ENCODE measurements around the gene USP16.
"Not testable (repeated sequence)": the region's sequence is repeated elsewhere in the genome, so short reads cannot be mapped to it uniquely, and the experiment has no call there.

The USP16 gene

GRCh38 chr21:28986677-28987076 lies 37.8 kb upstream of the USP16 start:
- H3K4me1 ChIP-seq (ENCODE audit: low read length) = peaks cover 5% of the 10 kb centered on the region
- no peak overlapping the region for H3K27ac ChIP-seq (ENCODE audit: low read length)
- peaks cover 38% of the 10 kb centered on the region for H3K79me2 ChIP-seq (ENCODE audit: low read length)
- H3K9ac ChIP-seq (ENCODE audit: low read length) = no peak overlapping the region
- H2AFZ ChIP-seq (ENCODE audit: low read depth, low read length) = no peak overlapping the region
- H3K4me2 ChIP-seq (ENCODE audit: low read length) = no peak overlapping the region
- TF ChIP-seq CTCF (IDR thresholded peaks at IDR 0.05; ENCODE audit: low read depth, low read length) (no peak), EZH2phosphoT487 (IDR thresholded peaks at IDR 0.05; ENCODE audit: low read depth) (no peak)
- no peaks in the 10 kb centered on the region for H3K9me3 ChIP-seq (ENCODE audit: insufficient read depth, low read length)
- H3K36me3 ChIP-seq (replicated peaks; ENCODE audit: low read depth, low read length) = peaks cover 17% of the 10 kb centered on the region
- no peaks in the 10 kb centered on the region for H4K20me1 ChIP-seq (ENCODE audit: insufficient read depth, low read length)
- no peaks in the 10 kb centered on the region for H3K27me3 ChIP-seq (ENCODE audit: low read depth, low read length)
- no peak overlapping the region for H3K4me3 ChIP-seq (ENCODE audit: low read length)

DNA sequence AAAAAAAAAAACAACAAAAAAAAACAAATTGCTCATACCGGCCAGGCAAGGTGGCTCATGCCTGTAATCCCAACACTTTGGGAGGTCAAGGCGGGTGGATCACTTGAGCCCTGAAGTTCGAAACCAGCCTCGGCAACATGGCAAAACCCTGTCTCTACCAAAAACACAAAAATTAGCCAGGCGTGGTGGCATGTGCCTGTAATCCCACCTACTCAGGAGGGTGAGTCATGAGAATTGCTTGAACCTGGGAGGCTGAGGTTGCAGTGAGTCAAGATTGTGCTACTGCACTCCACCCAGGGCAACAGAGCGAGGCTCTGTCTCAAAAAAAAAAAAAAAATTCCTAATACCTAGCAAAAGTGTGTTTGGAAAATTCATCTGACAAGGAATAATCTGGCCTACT lies 36.3 kb upstream of the USP16 start:
- H3K9me3 ChIP-seq (ENCODE audit: insufficient read depth, low read length); H3K4me1 ChIP-seq (ENCODE audit: low read length); H4K20me1 ChIP-seq (ENCODE audit: insufficient read depth, low read length); H2AFZ ChIP-seq (ENCODE audit: low read depth, low read length); H3K4me3 ChIP-seq (ENCODE audit: low read length); H3K4me2 ChIP-seq (ENCODE audit: low read length); H3K27ac ChIP-seq (ENCODE audit: low read length); H3K9ac ChIP-seq (ENCODE audit: low read length); H3K27me3 ChIP-seq (ENCODE audit: low read depth, low read length): not testable (repeated sequence)
- H3K79me2 ChIP-seq (ENCODE audit: low read length) = peaks cover 47% of the 10 kb centered on the region
- peaks cover 11% of the 10 kb centered on the region for H3K36me3 ChIP-seq (replicated peaks; ENCODE audit: low read depth, low read length)

DNA sequence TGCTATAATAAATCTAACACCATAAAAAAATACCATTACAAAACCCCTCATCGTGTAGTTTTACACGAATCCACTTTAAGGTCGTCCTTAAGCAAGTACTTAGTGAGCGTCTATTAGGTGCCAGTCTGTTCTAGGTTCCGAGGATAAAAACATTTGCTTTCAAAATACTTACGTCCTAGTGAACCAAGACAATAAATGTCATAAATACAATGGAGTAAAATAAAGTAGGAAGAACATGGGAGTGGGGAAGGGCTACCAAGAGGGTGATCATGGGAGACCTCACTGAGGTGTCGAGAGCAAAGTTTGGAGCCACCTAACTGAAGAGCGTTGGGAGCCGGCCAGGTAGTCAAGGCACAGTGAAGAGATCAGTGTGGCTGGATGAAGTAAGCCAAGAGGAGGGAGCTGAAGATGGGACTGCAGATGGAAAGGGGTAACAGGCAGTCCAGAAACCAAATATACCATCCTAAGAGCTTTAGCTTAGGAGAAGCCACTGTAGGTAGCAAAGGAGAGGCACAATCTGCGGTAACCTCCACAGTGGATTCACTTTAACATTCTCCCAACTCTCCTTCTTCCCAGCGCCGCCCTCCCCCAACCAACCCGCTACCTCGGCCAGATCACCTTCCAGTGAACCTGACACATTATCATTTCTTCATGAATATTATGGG lies 32.5 kb upstream of the USP16 start:
- Histone ChIP-seq H3K36me3 (replicated peaks; ENCODE audit: low read depth, low read length) (no peaks in the 10 kb centered on the region), H2AFZ (ENCODE audit: low read depth, low read length) (0 out of 2 replicates have a peak overlapping the region, but pooled peaks have one; percentile 78), H3K4me2 (ENCODE audit: low read length) (peak overlapping the region; percentile 88), H3K4me1 (ENCODE audit: low read length) (peaks cover 12% of the 10 kb centered on the region), H4K20me1 (ENCODE audit: insufficient read depth, low read length) (no peaks in the 10 kb centered on the region), H3K79me2 (ENCODE audit: low read length) (peaks cover 47% of the 10 kb centered on the region), H3K4me3 (ENCODE audit: low read length) (peak overlapping the region; percentile 94), H3K9ac (ENCODE audit: low read length) (peak overlapping the region; percentile 81), H3K27me3 (ENCODE audit: low read depth, low read length) (no peaks in the 10 kb centered on the region), H3K9me3 (ENCODE audit: insufficient read depth, low read length) (no peaks in the 10 kb centered on the region), H3K27ac (ENCODE audit: low read length) (peak overlapping the region; percentile 69)
- TF ChIP-seq EZH2phosphoT487 (IDR thresholded peaks at IDR 0.05; ENCODE audit: low read depth) = no peak

DNA sequence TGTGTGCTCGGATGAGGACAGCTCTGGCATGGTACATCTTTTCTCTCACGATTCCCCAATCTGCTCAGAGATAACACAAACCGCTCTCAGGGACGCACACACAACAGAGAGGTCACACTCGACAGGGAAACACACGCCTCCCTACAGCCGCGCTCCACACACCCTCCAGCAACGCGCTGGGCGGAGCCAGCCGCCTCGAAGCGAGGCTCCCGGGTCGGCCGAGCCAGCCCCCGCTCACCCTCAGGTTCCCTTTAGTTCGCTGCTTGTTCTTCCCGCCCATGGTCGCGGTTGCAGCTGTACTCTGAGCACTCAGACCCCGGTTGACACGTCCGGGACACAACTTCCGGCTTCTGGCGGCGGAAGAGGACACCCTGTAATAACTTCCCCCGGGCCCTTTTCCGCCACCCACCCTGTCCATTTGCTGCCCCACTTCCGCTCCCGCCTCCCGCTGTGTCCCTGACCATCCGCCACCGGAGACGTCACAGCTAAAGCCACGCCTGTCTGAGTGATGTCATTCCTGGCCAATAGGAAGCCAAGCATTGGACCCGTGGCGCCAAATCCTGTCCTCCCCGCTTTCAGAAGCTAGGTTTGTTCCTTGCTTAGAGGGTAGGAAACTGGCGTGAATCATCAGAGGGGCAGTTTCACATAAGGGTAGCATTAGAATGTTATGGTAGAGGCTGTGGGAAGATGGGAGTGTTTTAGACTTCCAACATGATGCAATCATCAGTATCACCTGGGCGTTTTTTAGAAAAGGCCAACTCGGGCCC lies 31.8 kb upstream of the USP16 start, which contains the start of gene LTN1:
Gene LTN1 (minus strand): TSS at position 352 of the 767 bp plus-strand sequence. CDS start 72 bp downstream, at position 280.
- peak within 1 kb of the TSS; percentile 88 for H3K4me2 ChIP-seq (ENCODE audit: low read length)
- H3K27ac ChIP-seq (ENCODE audit: low read length) = peak within 1 kb of the TSS; percentile 69
- H3K27me3 ChIP-seq (ENCODE audit: low read depth, low read length) = no peaks in the 10 kb centered on the region
- no peaks in the 10 kb centered on the region for H3K9me3 ChIP-seq (ENCODE audit: insufficient read depth, low read length)
- H3K9ac ChIP-seq (ENCODE audit: low read length) = peak within 1 kb of the TSS; percentile 81
- H3K36me3 ChIP-seq (replicated peaks; ENCODE audit: low read depth, low read length) = no peaks in the 10 kb centered on the region
- H3K79me2 ChIP-seq (ENCODE audit: low read length) = peaks cover 41% of the 10 kb centered on the region
- peak within 1 kb of the TSS; percentile 78; the same call in 1 of the 2 replicates for H2AFZ ChIP-seq (ENCODE audit: low read depth, low read length)
- peak within 1 kb of the TSS; percentile 94 for H3K4me3 ChIP-seq (ENCODE audit: low read length)
- H3K4me1 ChIP-seq (ENCODE audit: low read length) = peaks cover 12% of the 10 kb centered on the region
- H4K20me1 ChIP-seq (ENCODE audit: insufficient read depth, low read length) = no peaks in the 10 kb centered on the region
- TF ChIP-seq EZH2phosphoT487 (IDR thresholded peaks at IDR 0.05; ENCODE audit: low read depth) = no peak
- TF ChIP-seq CTCF (IDR thresholded peaks at IDR 0.05; ENCODE audit: low read depth, low read length) = no peak

DNA sequence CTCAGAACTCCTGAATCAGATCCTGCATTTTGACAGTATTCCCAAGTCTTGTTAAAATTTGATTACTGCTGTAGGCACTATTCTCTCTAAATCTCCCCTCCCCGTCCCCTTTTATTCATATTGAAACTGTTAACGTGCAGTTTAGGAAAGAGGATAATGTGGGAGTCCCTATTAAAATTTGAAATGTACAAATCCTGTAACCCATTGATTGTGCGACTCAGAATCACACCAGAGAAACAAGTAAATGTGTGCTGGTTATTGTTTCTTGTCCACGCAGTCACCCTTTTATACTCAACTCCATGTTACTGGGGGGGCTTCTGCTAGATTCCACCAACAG lies 31.2 kb upstream of the USP16 start:
- peaks cover 37% of the 10 kb centered on the region for H3K79me2 ChIP-seq (ENCODE audit: low read length)
- no peaks in the 10 kb centered on the region for H3K27me3 ChIP-seq (ENCODE audit: low read depth, low read length)
- no peaks in the 10 kb centered on the region for H3K36me3 ChIP-seq (replicated peaks; ENCODE audit: low read depth, low read length)
- no peaks in the 10 kb centered on the region for H4K20me1 ChIP-seq (ENCODE audit: insufficient read depth, low read length)
- peaks cover 12% of the 10 kb centered on the region for H3K4me1 ChIP-seq (ENCODE audit: low read length)
- no peak for TF ChIP-seq CTCF (IDR thresholded peaks at IDR 0.05; ENCODE audit: low read depth, low read length)
- TF ChIP-seq EZH2phosphoT487 (IDR thresholded peaks at IDR 0.05; ENCODE audit: low read depth) = no peak
- peak overlapping the region; percentile 87 for H3K4me2 ChIP-seq (ENCODE audit: low read length)
- peak overlapping the region; percentile 94 for H3K4me3 ChIP-seq (ENCODE audit: low read length)
- peak overlapping the region; percentile 10; the same call in 1 of the 2 replicates for H2AFZ ChIP-seq (ENCODE audit: low read depth, low read length)
- H3K27ac ChIP-seq (ENCODE audit: low read length) = peak overlapping the region; percentile 53
- H3K9me3 ChIP-seq (ENCODE audit: insufficient read depth, low read length) = no peaks in the 10 kb centered on the region
- peak overlapping the region; percentile 74 for H3K9ac ChIP-seq (ENCODE audit: low read length)

All from OCI-LY3 (cell line).